Ectodermal cell (in vitro differentiated cells): ENCODE results near the gene LAIR1.

Source experiments
- H3K27ac ChIP-seq: 2 replicates; pipeline ENCODE4 v1.7.0; 2013; ENCODE audit warnings: mild to moderate bottlenecking, low read depth, low read length; ENCODE audit not compliant: insufficient read depth, poor library complexity, severe bottlenecking
- H3K27me3 ChIP-seq: 2 replicates; pipeline ENCODE4 v1.7.0; 2013; ENCODE audit warnings: mild to moderate bottlenecking, low read length; ENCODE audit not compliant: insufficient read depth, control insufficient read depth, poor library complexity, severe bottlenecking
- H3K36me3 ChIP-seq: one replicate; pipeline ENCODE4 v1.7.0; 2013; ENCODE audit warnings: low read length; ENCODE audit not compliant: control insufficient read depth, insufficient read depth
- H3K4me1 ChIP-seq: one replicate; pipeline ENCODE4 v1.7.0; 2013; ENCODE audit warnings: low read length; ENCODE audit not compliant: control insufficient read depth, insufficient read depth
- H3K4me3 ChIP-seq: 2 replicates; pipeline ENCODE4 v1.7.0; 2013; ENCODE audit warnings: low read depth, low read length, control low read depth; ENCODE audit not compliant: insufficient read depth
- H3K9me3 ChIP-seq: 2 replicates; pipeline ENCODE4 v1.7.0; 2013; ENCODE audit warnings: mild to moderate bottlenecking, low read length, moderate library complexity; ENCODE audit not compliant: control insufficient read depth
- WGBS, 2 experiments: methylation state at CpG; one replicate each; pipeline ENCODE4 v1.1.7; 2013; ENCODE audit warnings: missing lambda C conversion rate in 2 of 2; 5-methylcytosine and 5-hydroxymethylcytosine counted together

LAIR1 gene

GRCh38 chr19:54351474-54351873 lies 13.3 kb downstream of the LAIR1 start:
- H3K36me3 ChIP-seq, result no peaks in the 10 kb centered on the region
- 48 to 92% methylated on average over 1 to 2 of the region's 2 CpGs for WGBS, 2 experiments
- H3K4me3 ChIP-seq, result no peak overlapping the region
- no peak overlapping the region for H3K27ac ChIP-seq
- no peaks in the 10 kb centered on the region for H3K9me3 ChIP-seq
- H3K4me1 ChIP-seq, result no peaks in the 10 kb centered on the region
- H3K27me3 ChIP-seq, result peaks cover 4% of the 10 kb centered on the region

- H3K4me3 ChIP-seq, result no peak overlapping the region
- no peaks in the 10 kb centered on the region for H3K4me1 ChIP-seq
- H3K27me3 ChIP-seq, result peaks cover 4% of the 10 kb centered on the region
- H3K27ac ChIP-seq, result no peak overlapping the region
- no peaks in the 10 kb centered on the region for H3K9me3 ChIP-seq
- H3K36me3 ChIP-seq, result no peaks in the 10 kb centered on the region
- 70 to 76% methylated on average over 5 to 6 of the region's 6 CpGs for WGBS, 2 experiments
These were observed 18.8 kb downstream of the LAIR1 start for GRCh38 chr19:54345938-54346386.

GRCh38 chr19:54343868-54344267 lies 20.9 kb downstream of the LAIR1 start:
- H3K27me3 ChIP-seq, result peaks cover 2% of the 10 kb centered on the region
- WGBS, 2 experiments, result 89 to 97% methylated on average over 3 to 4 of the region's 4 CpGs
- no peaks in the 10 kb centered on the region for H3K9me3 ChIP-seq
- H3K4me3 ChIP-seq, result no peak overlapping the region
- no peaks in the 10 kb centered on the region for H3K36me3 ChIP-seq
- no peaks in the 10 kb centered on the region for H3K4me1 ChIP-seq
- no peak overlapping the region for H3K27ac ChIP-seq

- Histone ChIP-seq H3K36me3 (no peaks in the 10 kb centered on the region), H3K27me3 (no peaks in the 10 kb centered on the region), H3K4me3 (no peak overlapping the region), H3K27ac (no peak overlapping the region), H3K4me1 (no peaks in the 10 kb centered on the region), H3K9me3 (no peaks in the 10 kb centered on the region)
- 82 to 84% methylated on average over 8 of the region's 8 CpGs for WGBS, 2 experiments
These were observed 23.4 kb downstream of the LAIR1 start for GRCh38 chr19:54341295-54341694.

- H3K27ac ChIP-seq, result no peak overlapping the region
- WGBS, 2 experiments, result 82 to 83% methylated on average over 9 of the region's 9 CpGs
- H3K36me3 ChIP-seq, result no peaks in the 10 kb centered on the region
- H3K9me3 ChIP-seq, result no peaks in the 10 kb centered on the region
- H3K4me3 ChIP-seq, result no peak overlapping the region
- H3K27me3 ChIP-seq, result no peaks in the 10 kb centered on the region
- no peaks in the 10 kb centered on the region for H3K4me1 ChIP-seq
These were observed 24.9 kb downstream of the LAIR1 start for GRCh38 chr19:54339646-54340358.

GRCh38 chr19:54338521-54338920 lies 26.2 kb downstream of the LAIR1 start:
- no peaks in the 10 kb centered on the region for H3K9me3 ChIP-seq
- 92 to 99% methylated on average over 6 of the region's 6 CpGs for WGBS, 2 experiments
- H3K4me3 ChIP-seq, result no peak overlapping the region
- no peak overlapping the region for H3K27ac ChIP-seq
- no peaks in the 10 kb centered on the region for H3K36me3 ChIP-seq
- no peaks in the 10 kb centered on the region for H3K27me3 ChIP-seq
- H3K4me1 ChIP-seq, result no peaks in the 10 kb centered on the region

- H3K4me3 ChIP-seq, result no peak overlapping the region
- 90 to 91% methylated on average over 9 of the region's 9 CpGs for WGBS, 2 experiments
- H3K36me3 ChIP-seq, result no peaks in the 10 kb centered on the region
- no peak overlapping the region for H3K27ac ChIP-seq
- no peaks in the 10 kb centered on the region for H3K9me3 ChIP-seq
- no peaks in the 10 kb centered on the region for H3K4me1 ChIP-seq
- H3K27me3 ChIP-seq, result no peaks in the 10 kb centered on the region
These were observed 26.9 kb downstream of the LAIR1 start for GRCh38 chr19:54337858-54338230.

- no peak overlapping the region for H3K4me3 ChIP-seq
- no peaks in the 10 kb centered on the region for H3K4me1 ChIP-seq
- WGBS, 2 experiments, result 89 to 91% methylated on average over 34 of the region's 34 CpGs
- no peaks in the 10 kb centered on the region for H3K36me3 ChIP-seq
- no peaks in the 10 kb centered on the region for H3K9me3 ChIP-seq
- H3K27ac ChIP-seq, result no peak overlapping the region
- no peaks in the 10 kb centered on the region for H3K27me3 ChIP-seq
These were observed 27.6 kb downstream of the LAIR1 start for GRCh38 chr19:54336893-54337857.

- H3K4me3 ChIP-seq, result no peak overlapping the region
- H3K27me3 ChIP-seq, result no peaks in the 10 kb centered on the region
- no peak overlapping the region for H3K27ac ChIP-seq
- H3K9me3 ChIP-seq, result no peaks in the 10 kb centered on the region
- 90 to 91% methylated on average over 12 of the region's 12 CpGs for WGBS, 2 experiments
- no peaks in the 10 kb centered on the region for H3K4me1 ChIP-seq
- H3K36me3 ChIP-seq, result no peaks in the 10 kb centered on the region
These were observed 28.5 kb downstream of the LAIR1 start for GRCh38 chr19:54335979-54336892.
